Smooth muscle cell of the brain vasculature (primary cell): Measurements from ENCODE around the gene BMP4.

Experiments
- DNase-seq: peaks from one replicate; pipeline ENCODE4 v3.0.0-alpha.2; 2012; ENCODE audit warnings: low read depth, low spot score

BMP4 gene

DNA sequence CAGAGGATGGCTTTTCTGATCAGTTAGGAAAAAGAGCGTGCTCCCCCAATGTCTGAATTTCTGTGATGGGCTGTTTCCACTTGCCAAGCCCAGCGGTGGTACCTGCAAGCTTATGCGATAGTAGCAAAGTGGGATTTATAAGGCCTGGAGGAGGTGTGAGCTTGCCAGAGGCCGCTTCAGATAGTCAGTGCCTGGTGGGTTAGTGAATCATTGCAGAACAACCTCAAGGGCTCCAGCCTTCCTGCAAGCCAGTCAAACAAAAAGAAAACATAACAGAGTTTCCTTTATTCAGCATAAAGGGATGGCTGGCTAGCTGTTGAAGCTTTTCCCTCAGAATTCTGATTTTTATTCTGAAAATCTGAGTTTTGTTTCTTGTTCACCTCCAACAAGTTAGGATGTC lies 7.6 kb upstream of the BMP4 start:
- no peak for DNase-seq

DNA sequence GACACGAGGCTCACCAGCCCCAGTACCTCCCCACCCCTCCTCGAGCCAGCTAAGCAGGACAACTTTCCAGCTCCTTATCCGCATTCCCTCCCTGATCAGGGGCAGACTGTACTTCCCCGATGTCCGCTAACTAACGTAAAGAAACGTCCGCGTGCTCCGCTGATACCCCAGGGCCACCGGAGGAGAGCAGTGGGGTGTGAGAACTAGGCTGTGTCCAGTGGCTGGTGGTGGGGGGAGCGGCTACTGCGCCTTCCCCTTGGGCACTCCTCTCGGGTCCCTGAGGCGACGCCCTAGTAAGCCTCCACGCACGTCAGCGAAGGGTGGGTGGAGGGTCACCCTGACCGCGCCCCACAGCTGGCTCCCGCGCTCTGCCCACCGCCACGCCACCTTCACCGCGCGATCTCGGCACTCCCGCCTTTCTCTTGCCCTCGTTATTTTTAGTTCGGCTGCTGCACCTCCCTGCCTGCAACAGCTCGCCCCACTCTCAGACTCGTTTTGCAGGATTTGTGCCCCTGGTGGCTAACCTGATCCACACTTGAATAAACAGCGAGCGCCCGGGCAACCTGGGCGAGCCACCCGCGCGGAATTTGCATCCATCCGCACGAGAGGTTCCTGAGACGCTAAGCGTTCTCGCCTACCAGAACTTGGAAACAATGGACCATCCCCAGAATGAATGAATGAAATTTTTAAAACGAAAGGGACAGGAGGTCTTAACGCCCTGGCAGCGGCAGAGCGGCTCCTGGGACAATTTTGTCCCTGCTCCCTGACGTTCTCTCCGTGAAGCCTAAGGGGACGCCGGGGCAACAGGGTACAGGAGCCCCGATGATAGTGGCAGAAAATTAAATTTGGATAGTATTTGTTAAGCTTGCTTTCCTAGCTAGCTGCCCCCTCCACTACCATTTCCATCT lies 6.9 kb upstream of the BMP4 start:
- DNase-seq = no peak

DNA sequence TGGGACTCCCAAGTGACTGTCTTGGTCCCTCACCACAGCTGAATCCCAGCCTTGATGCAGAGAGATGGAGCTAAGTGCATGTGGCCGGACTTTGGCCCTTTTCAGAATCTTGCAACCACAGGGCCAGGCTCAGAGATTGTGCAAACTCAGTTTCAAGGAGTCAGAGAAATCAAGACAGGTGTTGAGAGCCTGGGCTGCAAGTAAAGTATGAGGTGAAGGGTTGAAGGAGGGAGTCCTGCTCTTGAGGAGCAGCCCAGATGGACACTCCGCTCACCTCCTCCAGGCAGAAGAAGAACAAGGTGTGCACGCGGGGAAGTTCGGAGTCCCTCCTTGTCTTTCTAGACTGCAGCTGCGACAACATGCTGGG lies 6.3 kb upstream of the BMP4 start:
- DNase-seq = no peak

DNA sequence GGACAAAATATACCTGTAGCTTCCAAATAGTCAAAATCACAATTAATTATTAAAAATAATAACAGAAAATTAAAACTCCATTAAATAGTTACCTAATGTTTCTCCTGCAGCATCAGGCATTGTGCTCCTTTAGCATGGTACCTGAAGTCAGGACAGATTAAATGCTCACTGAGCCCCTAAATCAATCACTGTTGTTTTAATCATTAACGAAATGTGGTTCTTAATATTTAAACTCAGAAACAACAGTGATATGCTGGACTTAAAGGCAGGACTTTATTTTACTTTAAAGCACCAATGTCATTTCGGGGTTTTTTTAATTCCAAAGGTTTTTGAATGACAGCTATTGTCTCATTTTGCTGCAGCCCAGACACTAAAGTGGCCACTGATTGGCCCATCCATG lies 2.0 kb upstream of the BMP4 start:
- no peak for DNase-seq

DNA sequence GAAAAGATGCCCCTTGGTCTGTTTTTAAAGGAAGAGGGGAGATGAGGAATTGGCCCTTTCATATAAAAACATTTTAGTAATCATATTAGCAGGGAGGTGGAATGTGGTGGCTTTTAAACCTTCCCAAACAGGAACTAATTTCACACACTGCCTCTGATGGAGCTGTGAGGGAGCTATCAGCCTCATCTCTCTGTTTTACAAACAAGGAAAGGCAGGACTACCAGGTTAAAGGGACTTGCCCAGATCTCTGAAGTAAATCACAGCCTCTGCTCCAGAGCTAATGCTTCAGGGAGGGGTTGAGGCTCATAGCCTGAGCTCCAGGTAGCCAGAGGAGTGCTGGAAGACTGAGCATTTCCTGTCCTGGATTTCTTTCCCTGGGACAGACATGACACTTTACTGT lies 1.1 kb upstream of the BMP4 start:
- DNase-seq = no peak

DNA sequence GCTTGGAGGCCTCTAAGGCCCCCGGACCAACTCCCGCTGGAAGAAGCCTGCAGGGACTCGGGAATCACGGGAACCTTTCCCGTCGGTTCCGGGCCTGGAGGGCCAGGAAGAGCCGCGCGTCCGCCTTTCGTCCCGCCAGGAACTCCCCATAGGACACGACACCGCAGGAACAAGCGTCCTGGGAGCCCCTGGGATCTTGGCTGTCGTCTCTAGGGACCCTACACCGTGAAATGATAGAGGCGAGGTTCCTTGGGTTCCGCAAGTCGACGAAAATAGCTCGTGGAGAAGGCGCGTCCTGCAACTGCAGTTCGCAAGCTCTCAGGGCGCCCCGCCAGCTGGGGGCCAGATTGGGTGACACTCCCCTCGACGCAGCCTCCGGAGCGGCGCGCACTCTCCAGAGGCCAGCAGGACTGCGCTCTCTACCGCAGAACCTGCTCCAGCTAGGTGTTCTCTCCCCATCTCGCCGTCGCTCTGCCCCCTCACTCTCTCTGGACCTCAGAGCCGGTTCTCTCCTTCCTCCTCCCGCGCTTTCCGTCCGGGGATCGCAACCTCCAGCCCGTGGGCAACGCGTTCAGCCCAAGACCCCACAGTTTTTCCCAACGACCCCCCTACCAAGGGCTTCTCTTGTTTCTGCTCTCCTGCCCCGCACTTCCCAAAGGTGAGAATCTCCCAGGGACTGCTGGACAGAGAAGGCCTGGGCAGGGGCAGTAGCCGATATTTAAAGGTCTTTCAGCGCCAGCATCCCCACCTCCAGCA lies 776 bp downstream of the BMP4 start:
- no peak for DNase-seq

DNA sequence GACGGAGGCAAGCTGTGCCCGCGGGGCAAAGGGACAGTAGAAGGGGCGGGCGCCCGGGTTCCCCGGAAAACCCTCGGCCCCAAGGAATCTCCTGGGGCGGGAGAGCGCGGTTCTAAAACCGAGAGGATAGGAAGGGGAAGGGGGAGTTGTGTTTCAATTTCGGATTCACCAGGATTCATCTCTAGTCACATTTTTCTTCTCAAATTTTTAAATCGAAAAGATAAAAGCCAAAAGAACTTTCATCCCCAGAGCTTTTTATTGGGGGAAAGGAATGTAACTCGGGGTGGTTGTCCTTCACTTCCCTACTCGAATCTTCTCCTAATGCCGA lies 1.4 kb downstream of the BMP4 start:
- no peak for DNase-seq

DNA sequence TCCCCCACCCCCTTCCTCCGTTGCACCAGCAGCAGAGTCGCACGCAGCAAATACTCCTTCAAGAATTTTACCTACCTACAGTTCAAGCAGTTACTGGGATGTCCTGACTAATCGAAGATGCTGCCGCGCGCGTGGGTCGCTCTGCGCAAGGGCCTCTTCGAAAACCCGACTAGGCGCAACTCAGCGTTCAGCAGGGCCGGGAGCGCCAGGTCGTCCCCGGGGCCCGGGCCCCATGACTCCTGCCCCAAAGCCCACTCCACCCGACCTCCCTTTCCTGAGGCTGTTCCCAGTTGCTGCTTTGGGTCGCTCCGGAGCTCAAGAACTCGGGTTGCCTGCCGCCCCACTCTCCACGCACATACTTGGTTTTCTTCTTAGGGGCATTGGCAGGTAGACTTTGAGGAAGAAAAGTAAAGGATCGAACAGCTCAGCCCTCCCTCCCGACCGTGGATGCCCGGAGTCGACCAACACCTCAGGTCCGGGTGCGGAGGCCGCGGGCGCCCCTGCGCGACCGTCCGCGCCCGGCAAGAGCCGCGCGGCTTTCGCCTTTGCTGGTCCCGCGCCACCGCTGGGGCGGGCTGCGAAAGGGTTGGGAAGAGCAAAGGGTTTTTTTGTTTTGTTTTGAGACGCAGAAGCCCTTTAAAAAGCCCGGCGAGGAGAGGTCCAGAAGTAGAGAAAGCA lies 1.9 kb downstream of the BMP4 start:
- no peak for DNase-seq

DNA sequence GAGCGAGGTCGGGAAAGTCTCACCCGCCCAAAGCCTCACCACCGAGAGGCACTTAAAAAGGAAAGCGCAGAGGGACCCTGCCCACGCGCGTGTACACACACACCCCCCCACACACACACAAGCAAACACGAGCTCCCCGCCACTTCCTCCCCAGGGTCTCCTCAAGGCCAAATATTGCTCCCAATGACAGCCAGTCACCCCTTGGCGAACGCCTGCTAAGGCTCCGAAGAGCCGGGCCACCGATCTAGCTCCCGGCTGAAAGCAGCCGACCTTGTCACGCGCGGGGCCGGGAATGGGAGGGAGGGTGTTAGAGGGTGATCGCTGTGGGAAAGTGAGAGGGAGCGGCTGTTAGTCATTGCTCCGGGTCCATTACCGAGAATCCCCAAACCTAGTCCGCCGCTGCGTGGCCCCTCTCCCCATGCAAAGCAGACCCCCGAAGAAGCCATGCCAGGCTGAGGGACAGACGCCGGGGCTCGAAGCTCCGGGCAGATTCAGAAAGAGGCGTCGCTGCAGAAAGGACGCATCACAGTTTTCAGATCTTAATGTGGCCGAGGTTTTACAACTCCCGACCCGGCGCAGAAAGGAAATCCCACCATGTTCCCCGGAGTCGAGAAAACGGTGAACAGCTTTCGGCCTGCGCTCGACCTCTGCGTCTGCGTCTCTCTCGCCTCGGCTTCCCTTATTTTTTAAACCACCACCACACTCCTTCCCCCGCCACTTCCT lies 2.6 kb downstream of the BMP4 start:
- no peak for DNase-seq

DNA sequence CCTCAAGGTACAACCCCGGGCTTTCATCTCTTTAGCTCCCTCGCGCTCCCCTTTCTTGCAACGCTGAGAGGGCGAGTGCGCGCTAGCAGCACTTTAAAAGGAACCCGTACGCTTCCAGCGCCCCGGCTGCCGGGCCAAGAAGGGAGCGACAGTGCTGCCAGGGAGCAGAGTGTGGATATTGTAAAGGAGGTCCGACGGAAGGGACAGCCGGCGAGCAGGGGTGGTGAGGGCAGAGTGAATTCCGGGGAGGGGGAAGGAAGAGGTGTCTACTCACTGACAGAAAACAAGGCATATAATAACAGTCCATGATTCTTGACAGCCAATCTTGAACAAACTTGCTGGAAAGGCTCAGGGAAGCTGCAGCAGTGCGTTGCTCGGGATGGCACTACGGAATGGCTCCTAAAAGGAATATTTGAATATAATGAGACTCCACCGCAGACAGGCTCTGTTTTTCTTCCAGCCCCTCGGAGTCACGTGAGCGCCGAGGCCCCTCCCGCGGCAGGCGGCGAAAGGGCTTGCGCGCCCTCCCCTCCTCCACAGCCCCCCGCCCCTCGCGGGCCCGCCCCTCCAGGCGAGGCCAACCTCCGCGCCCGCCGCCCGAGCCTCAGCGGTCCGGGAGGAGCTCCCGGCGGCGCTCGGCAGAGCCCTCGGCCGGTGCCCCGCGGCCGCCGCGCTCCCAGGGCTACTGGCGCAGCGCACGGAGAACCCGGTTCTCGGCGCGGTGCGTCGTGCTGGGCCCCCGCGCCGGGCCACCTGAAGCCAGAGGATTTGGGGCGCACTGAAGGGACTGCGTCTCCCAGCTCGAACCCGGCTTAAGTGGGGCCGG lies 3.4 kb downstream of the BMP4 start:
- peak; percentile 53 for DNase-seq

DNA sequence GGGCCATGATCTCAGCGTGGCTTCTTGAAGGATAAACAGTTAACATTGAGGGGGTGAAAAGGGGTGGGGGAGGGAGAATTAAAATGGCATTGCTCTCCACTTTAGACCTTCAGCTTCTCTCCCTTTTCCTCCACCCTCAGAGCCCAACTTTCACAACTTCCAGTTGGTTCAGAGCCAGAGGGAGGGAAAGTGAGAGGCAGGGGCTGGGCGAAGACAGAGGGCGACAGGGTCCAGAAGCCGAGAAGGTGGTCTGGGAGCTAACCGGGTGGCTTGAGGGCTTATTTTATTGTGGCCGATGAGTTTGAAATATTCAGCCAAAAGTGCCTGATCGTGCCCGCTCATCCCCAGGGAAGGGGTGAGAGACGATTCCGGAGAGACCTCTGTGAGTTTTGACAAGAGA lies 4.1 kb downstream of the BMP4 start:
- no peak for DNase-seq

DNA sequence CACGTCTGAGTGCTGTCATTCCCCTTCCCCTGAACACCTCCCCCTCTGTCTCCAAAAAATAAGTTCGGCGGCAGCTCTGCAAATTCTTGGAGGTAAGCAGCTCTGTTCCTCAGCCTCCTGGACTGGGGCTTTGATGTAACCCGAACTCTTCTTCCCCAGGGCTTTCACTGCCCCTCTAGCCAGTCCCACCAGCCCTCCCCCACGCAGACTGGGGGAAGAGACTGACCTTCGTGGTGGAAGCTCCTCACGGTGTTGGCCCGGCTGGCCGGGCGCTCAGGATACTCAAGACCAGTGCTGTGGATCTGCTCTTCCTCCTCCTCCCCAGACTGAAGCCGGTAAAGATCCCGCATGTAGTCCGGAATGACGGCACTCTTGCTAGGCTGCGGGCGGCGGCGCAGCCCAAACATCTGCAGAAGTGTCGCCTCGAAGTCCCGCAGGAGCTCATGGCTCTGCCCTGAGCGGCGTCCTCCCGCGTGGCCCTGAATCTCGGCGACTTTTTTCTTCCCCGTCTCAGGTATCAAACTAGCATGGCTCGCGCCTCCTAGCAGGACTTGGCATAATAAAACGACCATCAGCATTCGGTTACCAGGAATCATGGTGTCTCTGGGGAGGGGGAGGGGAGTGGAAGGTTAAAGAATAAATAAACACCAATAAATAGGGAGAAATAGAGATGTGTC lies 4.9 kb downstream of the BMP4 start:
- no peak for DNase-seq

DNA sequence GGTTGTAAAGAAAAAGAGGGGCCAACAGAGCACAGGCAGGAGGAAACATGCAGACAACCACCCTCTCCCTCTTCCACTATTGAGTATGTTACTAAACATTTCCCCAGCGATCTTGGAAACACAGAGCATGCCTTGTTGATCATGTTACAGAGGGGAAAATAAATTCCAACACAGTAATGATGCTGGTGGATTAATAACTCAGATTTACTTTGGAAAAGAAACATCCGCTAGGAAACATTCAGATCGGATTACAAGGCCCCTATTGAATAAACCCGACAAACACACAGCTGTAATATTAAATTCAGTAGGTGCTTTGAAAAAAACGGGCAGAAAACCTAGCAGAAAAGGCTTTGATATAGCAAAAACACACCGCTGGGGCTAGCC lies 5.4 kb downstream of the BMP4 start:
- no peak for DNase-seq

DNA sequence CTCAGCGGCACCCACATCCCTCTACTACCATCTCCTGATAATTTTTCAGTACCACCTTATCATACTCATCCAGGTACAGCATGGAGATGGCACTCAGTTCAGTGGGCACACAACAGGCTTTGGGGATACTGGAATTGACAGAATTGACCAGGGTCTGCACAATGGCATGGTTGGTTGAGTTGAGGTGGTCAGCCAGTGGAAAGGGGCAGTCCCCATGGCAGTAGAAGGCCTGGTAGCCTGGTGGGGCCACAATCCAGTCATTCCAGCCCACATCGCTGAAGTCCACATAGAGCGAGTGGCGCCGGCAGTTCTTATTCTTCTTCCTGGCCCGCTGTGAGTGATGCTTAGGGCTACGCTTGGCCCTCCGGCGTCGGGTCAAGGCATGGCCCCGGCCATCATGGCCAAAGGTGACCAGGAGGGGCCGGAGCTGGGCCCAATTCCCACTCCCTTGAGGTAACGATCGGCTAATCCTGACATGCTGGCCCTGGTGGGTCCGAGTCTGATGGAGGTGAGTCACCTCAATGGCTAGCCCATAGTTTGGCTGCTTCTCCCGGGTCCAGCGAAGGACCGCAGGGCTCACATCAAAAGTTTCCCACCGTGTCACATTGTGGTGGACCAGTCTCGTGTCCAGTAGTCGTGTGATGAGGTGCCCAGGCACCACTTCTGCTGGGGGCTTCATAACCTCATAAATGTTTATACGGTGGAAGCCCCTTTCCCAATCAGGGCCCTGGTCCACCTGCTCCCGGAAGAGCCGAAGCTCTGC lies 6.4 kb downstream of the BMP4 start:
- DNase-seq = no peak

DNA sequence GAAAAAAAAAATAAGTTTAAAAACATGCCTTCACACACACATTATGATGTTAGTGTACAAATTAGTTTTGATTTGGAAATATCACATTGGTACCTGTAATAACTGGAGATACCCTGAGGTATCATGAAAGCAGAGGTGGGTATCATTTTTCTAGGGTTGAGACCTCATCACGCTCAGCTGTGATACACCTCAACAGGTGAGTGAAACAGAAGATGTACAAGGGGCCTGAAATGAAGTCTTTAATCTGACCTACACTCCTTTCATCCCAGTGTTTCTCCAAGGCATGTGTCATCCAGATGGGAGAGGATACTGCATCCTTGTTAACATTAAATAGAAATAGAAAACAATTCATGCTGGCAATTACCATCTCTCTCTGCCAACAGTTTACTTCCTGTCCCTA lies 7.4 kb downstream of the BMP4 start:
- no peak for DNase-seq

DNA sequence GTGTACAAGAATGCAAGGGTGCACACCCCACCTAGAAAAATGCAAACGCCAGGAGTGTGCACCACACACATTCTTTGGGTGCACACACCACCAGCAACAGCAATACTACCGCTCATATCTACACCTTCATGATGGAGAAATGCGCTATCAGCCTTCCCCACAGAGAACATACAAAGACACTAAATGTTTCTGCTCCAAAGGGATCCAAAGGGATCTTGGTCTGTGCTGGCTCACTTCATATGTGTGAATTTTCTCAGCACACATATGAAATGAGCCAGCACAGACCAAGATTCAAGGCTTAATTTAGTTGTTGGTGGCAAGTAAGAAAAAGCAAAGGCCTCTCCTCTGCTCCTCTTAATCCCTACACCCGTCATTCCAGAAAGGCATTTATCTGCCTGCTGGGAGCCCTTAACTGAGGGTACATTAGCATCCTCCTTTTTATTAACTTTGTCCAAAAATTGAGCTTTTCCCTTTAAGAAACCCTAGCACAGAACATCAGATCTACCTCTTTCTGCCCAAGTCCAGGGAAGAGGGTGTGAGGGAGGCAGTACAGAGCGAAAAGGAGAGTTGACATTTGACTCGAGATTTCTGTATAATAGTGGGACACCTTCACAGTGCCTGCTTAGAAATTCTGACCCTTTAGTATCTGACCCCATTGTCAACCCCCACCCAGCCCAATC lies 8.3 kb downstream of the BMP4 start:
- no peak for DNase-seq

DNA sequence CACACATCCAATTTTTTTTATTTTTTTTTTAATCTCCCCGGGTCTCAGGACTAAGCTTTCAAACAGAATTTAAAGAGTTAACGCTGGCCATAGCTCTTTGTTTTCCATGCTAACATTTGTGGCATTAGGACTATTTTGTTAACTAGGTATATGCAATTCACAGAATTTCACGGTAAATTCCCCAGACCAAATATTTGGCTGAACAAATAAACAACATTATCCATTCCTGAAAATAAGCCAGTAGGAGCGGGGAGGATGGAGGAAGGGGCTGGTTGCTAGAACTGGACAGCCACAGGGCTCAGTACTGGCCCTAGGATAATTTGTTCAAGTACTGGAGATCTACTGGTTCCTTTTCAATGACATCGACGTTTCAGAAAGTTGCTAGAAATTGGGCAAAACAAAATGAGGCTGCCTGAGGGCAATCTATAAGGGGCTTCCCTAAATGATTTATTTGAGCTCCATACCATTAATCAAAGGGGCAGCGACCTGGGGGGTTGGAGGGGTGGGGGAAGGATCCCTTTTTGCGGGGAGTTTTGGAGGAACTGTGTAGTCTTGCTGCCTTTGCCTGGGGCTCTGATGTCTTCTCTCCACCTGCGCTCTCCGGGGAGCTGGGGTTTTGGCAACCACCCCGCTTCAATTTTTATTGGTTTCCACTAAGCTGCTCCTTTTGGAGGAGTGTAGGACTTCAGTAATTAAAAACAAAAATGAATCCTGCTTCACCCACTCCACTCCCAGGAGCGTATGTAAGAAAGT lies 9.0 kb downstream of the BMP4 start:
- DNase-seq = no peak

DNA sequence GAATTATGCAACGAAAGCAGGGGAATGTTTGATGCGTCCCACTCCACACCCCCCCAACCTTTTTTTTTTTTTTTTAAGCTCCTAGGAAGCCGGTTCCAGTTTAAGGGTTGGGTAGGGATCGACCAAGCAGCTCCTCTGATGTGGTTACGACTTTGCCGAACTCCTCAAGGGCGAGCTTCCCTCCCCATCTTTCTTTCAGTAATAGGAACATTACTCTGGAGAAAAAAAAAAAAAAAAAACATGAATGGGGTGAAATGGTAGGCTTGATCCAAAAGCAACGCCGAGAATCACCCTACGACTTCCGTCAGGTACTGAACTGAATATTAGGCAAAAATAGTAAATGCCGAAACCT lies 9.6 kb downstream of the BMP4 start:
- DNase-seq = no peak
